K562 (cell line): ENCODE measurements around the gene OPRM1. TPM values are rescaled to one million over a fixed set of nuclear protein-coding genes. Genes with fewer than 3 reads are reported as not detected.

ENCODE experiments used
- NR2F6 ChIP-seq: fragments of 450-650 bp; formaldehyde crosslinking; IDR thresholded peaks from 2 replicates; pipeline ENCODE4 v1.4.0; 2020; ENCODE audit warnings: mild to moderate bottlenecking
- POLR2AphosphoS5 ChIP-seq: IDR thresholded peaks from 2 replicates; pipeline ENCODE4 v1.6.1; 2011; ENCODE audit warnings: mild to moderate bottlenecking, low read depth, low read length, moderate library complexity; ENCODE audit not compliant: control insufficient read depth, insufficient read depth
- ZFP1 ChIP-seq: fragments of 450-650 bp; formaldehyde crosslinking; IDR thresholded peaks from 2 replicates; pipeline ENCODE4 v1.4.0; 2020; ENCODE audit warnings: mild to moderate bottlenecking, mixed read lengths
- polyA plus RNA-seq, 8 experiments: library from polyadenylated mRNA; depleted of rRNA in 4 of 8; stranded (reverse) in 5 of 8; unstranded in 3 of 8; fragments of >200 nt; fragmentation: Nextera tagmentation in 2 of 8; fragmentation: Illumina TruSeq in 1 of 8; extraction: Ambion mirVana in 2 of 8; extraction: Trizol in 1 of 8; gene quantifications; 2 replicates each; pipeline versions ENCODE4 v1.2.1 to v1.2.3, GENCODE V29; 2011 to 2014; ENCODE audit warnings: inconsistent platforms in 1 of 8, missing spikeins in 1 of 8
- total RNA-seq, 7 experiments: library from RNA; depleted of rRNA in 6 of 7; stranded (reverse); fragments of >200 nt in 6 of 7; fragmentation: Illumina TruSeq in 2 of 7; extraction: Trizol in 2 of 7; gene quantifications; 2 replicates each; pipeline versions ENCODE4 v1.2.1 to v1.2.3, GENCODE V29; 2011 to 2021; ENCODE audit warnings: low replicate concordance in 1 of 7
- TF ChIP-seq, protein P1 (sequence below): fragments of 450-650 bp; formaldehyde crosslinking; IDR thresholded peaks from 2 replicates; pipeline ENCODE4 v1.4.0; 2020; ENCODE audit warnings: mild to moderate bottlenecking, moderate library complexity
- TF ChIP-seq, protein P2 (sequence below): fragments of 450-650 bp; IDR thresholded peaks from 2 replicates; pipeline ENCODE4 v1.6.1; 2017; ENCODE audit warnings: mild to moderate bottlenecking, moderate library complexity
- TF ChIP-seq, protein P3 (sequence below), 3 experiments: IDR thresholded peaks in 2 of 3; conservative IDR thresholded peaks in 1 of 3; 2 replicates each; pipeline ENCODE4 v1.5.1; 2011 to 2012; ENCODE audit warnings: low read length in 3 of 3, mild to moderate bottlenecking in 3 of 3, control low read depth in 2 of 3, improper control_type of control experiment in 1 of 3, inconsistent platforms in 1 of 3, low read depth in 1 of 3, mixed read lengths in 1 of 3, moderate library complexity in 1 of 3; ENCODE audit not compliant: insufficient read depth in 2 of 3
- TF ChIP-seq, protein P4 (sequence below): fragments of 450-650 bp; IDR thresholded peaks from 2 replicates; pipeline ENCODE4 v1.6.1; 2016; ENCODE audit warnings: low read depth

The OPRM1 gene
- total and polyA plus RNA-seq, 9 of the 15 experiments (the other 6 are each of a cell fraction or from before 2014, with no cell fraction given) = not detected

DNA sequence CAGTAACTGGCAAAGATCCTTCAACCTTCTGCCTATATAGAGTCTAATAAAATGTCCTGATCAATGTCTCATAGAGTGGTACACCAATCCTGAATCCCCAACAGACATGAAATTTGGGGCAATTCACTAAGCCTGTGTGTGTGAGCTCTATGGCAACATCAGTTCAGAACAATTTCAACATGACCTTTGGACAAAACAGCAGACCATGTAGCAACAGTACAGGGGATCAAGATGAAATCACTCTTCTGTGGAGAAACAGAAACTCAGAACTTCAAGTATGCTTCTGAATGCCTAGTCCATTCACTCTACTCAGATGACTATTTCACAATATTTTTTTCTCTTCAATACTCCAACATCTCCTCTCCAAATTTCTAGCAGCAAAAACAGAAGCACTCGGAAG, 49.1 kb upstream of the OPRM1 start (continued):
- TF ChIP-seq NR2F6 (CRISPR knock-in tag) (no peak), POLR2AphosphoS5 (no peak), ZFP1 (CRISPR knock-in tag) (no peak)
- TF ChIP-seq, protein P1, sequence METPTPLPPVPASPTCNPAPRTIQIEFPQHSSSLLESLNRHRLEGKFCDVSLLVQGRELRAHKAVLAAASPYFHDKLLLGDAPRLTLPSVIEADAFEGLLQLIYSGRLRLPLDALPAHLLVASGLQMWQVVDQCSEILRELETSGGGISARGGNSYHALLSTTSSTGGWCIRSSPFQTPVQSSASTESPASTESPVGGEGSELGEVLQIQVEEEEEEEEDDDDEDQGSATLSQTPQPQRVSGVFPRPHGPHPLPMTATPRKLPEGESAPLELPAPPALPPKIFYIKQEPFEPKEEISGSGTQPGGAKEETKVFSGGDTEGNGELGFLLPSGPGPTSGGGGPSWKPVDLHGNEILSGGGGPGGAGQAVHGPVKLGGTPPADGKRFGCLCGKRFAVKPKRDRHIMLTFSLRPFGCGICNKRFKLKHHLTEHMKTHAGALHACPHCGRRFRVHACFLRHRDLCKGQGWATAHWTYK (CRISPR knock-in tag) = no peak
- TF ChIP-seq, protein P2, sequence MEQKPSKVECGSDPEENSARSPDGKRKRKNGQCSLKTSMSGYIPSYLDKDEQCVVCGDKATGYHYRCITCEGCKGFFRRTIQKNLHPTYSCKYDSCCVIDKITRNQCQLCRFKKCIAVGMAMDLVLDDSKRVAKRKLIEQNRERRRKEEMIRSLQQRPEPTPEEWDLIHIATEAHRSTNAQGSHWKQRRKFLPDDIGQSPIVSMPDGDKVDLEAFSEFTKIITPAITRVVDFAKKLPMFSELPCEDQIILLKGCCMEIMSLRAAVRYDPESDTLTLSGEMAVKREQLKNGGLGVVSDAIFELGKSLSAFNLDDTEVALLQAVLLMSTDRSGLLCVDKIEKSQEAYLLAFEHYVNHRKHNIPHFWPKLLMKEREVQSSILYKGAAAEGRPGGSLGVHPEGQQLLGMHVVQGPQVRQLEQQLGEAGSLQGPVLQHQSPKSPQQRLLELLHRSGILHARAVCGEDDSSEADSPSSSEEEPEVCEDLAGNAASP = no peak
- TF ChIP-seq, protein P3, sequence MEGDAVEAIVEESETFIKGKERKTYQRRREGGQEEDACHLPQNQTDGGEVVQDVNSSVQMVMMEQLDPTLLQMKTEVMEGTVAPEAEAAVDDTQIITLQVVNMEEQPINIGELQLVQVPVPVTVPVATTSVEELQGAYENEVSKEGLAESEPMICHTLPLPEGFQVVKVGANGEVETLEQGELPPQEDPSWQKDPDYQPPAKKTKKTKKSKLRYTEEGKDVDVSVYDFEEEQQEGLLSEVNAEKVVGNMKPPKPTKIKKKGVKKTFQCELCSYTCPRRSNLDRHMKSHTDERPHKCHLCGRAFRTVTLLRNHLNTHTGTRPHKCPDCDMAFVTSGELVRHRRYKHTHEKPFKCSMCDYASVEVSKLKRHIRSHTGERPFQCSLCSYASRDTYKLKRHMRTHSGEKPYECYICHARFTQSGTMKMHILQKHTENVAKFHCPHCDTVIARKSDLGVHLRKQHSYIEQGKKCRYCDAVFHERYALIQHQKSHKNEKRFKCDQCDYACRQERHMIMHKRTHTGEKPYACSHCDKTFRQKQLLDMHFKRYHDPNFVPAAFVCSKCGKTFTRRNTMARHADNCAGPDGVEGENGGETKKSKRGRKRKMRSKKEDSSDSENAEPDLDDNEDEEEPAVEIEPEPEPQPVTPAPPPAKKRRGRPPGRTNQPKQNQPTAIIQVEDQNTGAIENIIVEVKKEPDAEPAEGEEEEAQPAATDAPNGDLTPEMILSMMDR (IDR thresholded peaks at IDR 0.05 in 2 of 3, conservative IDR thresholded peaks at IDR 0.05 in 1 of 3; ENCODE audit: insufficient read depth in 2 of 3, low read depth in 1 of 3, low read length in 3 of 3) = no peak
- TF ChIP-seq, protein P4, sequence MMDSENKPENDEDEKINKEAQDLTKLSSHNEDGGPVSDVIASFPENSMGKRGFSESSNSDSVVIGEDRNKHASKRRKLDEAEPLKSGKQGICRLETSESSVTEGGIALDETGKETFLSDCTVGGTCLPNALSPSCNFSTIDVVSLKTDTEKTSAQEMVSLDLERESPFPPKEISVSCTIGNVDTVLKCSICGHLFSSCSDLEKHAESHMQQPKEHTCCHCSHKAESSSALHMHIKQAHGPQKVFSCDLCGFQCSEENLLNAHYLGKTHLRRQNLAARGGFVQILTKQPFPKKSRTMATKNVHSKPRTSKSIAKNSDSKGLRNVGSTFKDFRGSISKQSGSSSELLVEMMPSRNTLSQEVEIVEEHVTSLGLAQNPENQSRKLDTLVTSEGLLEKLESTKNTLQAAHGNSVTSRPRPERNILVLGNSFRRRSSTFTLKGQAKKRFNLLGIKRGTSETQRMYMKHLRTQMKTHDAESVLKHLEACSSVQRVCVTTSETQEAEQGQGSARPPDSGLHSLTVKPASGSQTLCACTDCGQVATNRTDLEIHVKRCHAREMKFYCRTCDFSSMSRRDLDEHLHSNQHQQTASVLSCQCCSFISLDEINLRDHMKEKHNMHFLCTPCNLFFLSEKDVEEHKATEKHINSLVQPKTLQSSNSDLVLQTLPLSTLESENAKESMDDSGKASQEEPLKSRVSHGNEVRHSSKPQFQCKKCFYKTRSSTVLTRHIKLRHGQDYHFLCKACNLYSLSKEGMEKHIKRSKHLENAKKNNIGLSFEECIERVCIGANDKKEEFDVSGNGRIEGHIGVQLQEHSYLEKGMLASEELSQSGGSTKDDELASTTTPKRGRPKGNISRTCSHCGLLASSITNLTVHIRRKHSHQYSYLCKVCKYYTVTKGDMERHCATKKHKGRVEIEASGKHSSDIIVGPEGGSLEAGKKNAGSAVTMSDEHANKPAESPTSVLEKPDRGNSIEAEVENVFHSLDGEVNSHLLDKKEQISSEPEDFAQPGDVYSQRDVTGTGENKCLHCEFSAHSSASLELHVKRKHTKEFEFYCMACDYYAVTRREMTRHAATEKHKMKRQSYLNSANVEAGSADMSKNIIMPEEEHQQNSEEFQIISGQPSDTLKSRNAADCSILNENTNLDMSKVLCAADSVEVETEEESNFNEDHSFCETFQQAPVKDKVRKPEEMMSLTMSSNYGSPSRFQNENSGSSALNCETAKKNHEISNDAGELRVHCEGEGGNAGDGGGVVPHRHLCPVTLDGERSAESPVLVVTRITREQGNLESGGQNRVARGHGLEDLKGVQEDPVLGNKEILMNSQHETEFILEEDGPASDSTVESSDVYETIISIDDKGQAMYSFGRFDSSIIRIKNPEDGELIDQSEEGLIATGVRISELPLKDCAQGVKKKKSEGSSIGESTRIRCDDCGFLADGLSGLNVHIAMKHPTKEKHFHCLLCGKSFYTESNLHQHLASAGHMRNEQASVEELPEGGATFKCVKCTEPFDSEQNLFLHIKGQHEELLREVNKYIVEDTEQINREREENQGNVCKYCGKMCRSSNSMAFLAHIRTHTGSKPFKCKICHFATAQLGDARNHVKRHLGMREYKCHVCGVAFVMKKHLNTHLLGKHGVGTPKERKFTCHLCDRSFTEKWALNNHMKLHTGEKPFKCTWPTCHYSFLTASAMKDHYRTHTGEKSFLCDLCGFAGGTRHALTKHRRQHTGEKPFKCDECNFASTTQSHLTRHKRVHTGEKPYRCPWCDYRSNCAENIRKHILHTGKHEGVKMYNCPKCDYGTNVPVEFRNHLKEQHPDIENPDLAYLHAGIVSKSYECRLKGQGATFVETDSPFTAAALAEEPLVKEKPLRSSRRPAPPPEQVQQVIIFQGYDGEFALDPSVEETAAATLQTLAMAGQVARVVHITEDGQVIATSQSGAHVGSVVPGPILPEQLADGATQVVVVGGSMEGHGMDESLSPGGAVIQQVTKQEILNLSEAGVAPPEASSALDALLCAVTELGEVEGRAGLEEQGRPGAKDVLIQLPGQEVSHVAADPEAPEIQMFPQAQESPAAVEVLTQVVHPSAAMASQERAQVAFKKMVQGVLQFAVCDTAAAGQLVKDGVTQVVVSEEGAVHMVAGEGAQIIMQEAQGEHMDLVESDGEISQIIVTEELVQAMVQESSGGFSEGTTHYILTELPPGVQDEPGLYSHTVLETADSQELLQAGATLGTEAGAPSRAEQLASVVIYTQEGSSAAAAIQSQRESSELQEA = no peak
